Measurements from ENCODE around the gene CLCN6. TPM values are rescaled to one million over a fixed set of nuclear protein-coding genes. Genes with fewer than 3 reads are reported as not detected.
A peak's percentile ranks its signal among the peaks of the same experiment; 100 is the strongest.

Gene CLCN6, protein sequence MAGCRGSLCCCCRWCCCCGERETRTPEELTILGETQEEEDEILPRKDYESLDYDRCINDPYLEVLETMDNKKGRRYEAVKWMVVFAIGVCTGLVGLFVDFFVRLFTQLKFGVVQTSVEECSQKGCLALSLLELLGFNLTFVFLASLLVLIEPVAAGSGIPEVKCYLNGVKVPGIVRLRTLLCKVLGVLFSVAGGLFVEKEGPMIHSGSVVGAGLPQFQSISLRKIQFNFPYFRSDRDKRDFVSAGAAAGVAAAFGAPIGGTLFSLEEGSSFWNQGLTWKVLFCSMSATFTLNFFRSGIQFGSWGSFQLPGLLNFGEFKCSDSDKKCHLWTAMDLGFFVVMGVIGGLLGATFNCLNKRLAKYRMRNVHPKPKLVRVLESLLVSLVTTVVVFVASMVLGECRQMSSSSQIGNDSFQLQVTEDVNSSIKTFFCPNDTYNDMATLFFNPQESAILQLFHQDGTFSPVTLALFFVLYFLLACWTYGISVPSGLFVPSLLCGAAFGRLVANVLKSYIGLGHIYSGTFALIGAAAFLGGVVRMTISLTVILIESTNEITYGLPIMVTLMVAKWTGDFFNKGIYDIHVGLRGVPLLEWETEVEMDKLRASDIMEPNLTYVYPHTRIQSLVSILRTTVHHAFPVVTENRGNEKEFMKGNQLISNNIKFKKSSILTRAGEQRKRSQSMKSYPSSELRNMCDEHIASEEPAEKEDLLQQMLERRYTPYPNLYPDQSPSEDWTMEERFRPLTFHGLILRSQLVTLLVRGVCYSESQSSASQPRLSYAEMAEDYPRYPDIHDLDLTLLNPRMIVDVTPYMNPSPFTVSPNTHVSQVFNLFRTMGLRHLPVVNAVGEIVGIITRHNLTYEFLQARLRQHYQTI
- total RNA-seq (2014; rRNA removed; shearing (Covaris generic)): 9.7 TPM in 2 replicates

DNA sequence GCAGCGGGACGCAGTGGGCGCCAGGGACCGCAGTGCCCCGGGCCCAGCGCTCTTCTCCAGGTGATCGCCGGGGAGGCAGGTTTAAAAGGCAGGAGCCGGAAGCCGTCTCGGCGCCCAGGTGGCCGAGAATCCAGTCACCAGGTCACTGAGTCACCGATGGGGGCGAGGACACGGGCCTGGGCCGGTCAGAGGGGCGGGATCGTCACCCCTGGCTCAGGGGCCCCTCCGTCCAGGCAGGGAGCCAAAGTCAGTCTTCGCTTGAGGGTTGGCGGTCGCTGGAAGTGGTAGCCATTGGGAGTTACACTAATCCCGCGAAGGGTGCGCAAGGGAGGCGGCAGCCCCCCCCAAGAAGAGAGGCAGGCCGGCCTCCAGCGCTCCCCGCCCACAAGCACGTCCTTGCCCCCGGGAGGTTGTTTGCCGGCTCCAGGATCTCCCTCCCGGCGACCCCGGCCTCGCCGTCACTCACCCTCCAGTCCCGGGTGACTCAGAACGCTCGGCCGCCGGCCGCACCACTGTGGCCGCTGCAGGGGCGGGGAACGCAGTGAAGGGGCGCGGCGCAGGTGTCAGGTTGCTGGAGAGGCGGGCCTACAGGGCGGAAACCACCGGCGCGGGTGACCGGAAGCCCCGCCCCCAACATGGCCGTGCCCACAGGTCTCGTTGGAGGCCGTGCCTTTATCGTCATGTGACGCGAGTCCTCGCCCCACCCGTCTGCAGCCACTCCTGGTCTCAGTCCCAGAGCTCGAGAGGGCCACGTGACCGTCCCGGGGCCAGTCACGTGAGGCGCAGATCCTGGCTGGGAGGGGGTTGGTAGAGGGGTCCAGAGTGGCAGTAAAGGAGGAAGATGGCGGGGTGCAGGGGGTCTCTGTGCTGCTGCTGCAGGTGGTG, at the start of gene CLCN6, which contains the start of gene MTHFR:
CLCN6 (plus strand) TSS at position 770 of the 885 bp plus-strand sequence; CDS start at position 842, 72 bp downstream.
MTHFR (minus strand) TSS at position 543 of the 885 bp plus-strand sequence. CDS start 2,848 bp downstream, outside the sequence.
- DNase-seq (ENCODE audit: low spot score): peak; percentile 99

DNA sequence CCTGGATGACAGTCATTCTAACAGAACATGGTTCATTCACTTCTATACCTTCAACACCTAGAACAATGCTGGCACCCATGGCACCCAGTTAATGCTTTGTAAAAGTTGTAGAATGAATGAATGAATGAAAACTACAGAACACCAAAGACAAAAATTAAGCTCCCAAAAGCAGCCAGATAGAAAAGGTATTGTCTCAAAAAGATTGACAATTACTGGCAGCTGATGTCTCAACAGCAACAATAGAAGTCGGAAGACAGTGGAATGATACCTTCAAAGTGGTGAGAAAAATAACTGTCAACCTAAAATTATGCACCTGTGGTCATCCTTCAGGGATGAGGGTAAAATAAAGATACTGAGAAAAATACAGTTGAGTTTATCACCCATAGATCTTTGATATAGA, 48.9 kb upstream of the CLCN6 start:
- no peak for DNase-seq (ENCODE audit: low spot score)

DNA sequence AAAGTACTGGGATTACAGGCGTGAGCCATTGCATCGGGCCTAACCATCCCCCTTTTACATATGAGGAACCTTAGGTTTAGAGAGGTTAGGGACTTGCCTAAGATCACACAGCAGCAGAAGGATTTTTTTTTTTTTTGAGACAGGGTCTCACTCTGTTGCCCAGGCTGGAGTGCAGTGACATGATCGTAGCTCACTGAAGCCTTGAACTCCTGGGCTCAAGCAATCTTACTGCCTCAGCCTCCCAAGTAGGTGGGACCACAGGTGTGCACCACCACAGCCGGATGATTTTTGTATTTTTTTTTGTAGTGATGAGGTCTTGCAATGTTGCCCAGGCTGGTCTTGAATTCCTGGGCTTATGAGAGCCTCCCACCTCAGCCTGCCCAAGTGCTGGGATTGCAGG, 46.2 kb upstream of the CLCN6 start:
- DNase-seq (ENCODE audit: low spot score): no peak

DNA sequence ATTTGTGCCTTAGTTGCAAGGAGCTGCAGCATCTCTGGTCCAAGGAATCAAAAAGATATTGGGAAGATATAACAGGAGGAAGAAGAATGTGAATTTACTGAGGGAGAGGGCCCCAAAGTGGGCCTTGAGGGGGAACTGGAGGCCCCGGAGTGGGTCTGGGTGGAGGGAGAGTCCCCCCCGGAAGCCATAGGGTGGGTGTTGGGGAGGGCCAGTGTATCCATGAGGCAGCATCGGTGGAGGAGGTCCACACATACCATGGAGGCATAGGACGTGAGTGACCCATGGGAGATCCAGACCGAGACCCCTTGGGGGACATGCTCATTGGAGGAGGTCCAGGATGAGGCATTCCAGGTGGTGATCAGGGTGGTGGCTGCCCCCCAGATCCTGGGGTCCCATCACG, 44.7 kb upstream of the CLCN6 start:
- DNase-seq (ENCODE audit: low spot score): no peak

DNA sequence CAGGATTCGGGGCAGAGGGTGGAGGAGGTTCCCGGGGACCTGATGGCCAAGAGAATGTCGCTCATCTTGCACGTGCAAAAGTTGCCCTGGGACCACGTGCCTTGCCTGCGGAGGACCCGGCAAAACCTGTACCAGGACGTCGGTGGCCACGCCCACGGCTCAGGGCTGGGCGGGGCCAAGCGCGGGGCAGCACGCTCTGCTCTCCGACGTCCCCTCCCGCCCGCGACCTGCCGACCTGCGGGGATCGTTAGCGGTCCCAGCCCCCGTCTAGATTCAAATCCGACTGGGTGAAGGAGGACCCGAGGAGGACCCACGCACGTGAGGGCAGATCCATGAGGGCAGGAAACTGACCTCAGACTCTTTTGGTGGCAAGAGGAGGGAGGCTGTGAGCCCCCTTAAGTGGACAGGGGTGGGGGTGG, 44.0 kb upstream of the CLCN6 start, which contains the start of gene C1orf167:
C1orf167 (plus strand) TSS at position 206 of the 419 bp plus-strand sequence. CDS start 2,208 bp downstream, outside the sequence.
- DNase-seq (ENCODE audit: low spot score): no peak

DNA sequence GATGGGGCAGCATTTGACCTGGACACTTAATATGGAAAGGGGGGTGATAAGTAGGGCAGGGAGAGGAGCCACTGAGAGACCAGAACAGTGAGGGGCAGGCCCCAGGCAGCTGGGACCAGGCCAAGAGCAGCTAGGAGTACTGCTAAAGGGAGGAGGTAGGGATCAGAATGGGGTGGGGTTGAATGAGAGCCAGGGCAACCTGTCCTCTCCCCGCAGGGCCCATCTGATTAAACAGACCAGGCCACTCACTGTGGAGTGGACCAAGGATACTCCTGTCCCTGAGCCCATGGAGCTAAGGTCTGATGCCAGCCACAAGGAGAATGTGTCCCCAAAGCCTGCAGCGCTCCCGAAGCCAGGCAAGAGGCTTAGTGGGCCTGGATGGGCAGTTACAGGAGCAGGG, 41.9 kb upstream of the CLCN6 start:
- DNase-seq (ENCODE audit: low spot score): no peak

DNA sequence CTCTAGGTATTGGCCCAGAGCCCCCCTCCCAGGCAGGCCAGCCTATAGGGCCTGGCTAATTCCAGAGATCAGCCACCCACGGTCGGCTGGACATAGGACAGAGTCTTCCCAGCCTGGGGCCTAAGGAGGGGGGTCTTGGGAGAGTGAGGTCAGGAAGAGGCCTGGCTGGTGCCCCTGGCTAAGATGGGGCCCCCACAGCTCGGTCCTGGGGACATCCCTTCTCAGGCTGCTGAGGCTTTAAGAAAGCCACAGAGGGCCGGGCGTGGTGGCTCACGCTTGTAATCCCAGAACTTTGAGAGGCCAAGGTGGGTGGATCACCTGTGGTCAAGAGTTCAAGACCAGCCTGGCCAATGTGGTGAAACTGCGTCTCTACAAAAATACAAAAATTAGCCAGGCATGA, 41.5 kb upstream of the CLCN6 start:
- no peak for DNase-seq (ENCODE audit: low spot score)

DNA sequence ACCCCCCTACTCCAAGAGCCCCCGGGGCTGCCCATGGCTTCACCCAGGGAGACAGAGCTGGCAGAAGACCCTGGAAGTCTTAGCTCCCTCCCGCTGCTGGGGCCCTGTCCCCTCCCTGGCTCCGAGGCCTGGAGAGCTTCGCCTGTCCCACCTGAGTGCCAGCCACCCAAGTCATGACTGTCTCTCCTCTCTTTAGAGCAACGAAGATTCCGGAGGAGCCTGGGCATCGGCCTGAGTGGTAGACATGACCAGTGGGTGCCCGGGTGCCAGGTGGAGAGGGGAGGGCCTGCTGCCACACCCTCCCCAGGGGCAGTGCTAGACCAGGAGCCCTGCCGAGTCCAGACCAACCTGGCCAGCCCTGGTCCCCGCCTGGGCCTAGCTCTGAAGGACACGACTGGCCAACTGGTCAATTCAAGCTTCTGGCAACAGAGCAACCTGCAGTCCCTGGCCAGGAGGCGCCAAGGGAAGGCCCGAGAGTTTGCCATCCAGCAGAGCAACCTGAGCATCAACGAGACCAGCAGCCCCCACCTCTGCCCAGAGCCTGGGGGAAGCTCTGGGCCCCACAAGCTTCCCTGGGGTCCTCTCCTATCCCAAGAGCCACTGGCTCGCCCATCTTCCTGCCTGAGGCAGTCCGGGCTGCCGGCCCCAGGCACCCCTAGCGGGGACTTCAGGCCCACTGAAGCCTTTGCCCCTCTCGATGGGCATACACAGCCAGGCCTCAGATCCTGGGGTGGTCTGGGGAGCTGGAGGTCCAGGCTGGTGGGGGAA, 40.1 kb upstream of the CLCN6 start:
- DNase-seq (ENCODE audit: low spot score): no peak

DNA sequence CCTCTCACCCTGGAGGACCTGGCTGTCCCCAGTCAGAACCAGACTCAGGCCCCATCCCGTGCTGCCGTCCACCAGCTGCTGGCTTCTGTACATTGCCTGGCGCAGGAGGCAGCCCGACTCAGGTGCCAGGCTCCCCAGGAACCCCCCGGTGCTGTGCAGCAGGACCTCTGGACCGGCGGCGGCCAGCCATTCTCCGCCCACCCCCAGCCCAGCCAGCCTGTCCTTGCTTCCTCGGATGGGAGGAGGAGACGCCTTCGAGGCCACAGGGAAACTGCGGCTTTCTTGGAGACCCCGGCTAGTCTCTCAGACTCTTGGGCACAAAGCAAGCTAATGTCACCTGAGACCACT, 39.6 kb upstream of the CLCN6 start:
- DNase-seq (ENCODE audit: low spot score): no peak

DNA sequence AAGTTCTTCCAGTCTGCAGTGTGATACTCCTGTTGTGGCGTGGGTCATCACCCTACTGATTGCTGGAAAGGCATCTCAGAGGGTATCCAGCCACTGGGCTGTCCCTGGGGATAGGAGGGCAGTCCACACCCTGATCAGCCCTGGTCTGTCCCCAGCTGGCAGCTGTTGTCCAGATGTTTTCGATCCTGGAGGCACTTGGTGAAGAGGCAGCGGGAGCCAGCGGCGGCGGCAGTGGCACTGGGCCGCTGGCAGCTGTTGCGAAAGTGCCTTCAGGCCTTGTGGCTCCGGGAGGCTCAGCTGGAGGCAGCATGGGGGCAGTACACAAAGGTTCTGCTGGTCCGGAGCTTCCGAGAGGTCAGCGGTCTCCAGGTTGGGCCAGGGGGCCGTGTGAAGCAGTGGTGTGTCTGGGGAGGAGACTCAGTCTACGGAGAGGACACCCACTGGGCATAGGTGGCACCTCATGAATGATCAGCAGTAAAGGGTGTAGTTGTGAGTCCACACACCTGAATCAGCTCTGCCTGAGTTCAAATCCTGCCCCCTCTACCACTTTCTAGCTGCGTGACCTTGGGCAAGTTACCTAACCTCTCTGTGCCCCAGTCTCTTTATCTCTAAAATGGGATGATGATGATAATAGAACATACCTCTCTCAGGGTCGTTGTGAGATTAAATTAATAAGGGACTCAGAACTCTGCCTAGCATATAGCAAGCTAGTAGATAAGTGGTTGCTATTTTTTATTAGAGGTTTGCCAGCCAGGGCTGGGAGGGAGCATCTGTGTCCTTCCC, 37.9 kb upstream of the CLCN6 start:
- no peak for DNase-seq (ENCODE audit: low spot score)

DNA sequence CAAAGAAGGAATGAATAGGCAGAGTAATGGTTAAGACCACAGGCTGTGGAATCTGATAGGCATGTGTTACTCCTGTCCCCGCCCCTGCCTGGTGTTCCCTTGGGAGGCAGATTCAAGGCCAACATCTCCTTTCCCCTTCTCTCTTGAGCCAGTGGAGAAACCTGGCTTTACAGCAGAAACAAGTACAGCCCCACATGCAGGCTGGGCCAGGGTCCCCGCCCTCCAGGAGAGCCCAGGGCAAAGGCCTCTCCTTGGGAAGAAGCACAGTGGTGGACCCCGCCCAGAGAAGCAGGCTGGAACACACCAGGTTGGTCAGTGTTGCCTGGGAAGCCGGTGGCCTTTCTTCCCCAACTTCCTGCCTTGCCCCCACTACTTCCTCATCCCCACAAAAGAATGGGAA, 37.2 kb upstream of the CLCN6 start:
- DNase-seq (ENCODE audit: low spot score): no peak

DNA sequence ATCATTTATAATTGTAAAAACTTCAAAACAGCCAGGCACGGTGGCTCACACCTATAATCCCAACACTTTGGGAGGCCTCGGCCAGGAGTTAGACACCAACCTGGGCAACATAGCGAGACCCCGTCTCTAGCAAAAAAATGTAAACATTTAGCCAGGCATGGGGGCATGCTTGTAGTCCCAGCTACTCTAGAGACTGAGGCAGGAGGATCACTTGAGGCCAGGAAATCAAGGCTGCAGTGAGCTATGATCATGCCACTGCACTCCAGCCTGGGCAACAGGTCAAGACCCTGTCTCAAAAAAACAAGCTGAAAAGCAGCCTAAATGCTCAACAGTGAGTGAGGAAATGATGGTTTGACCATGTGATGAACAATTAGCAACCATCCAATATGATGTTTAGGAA, 36.7 kb upstream of the CLCN6 start:
- DNase-seq (ENCODE audit: low spot score): no peak

DNA sequence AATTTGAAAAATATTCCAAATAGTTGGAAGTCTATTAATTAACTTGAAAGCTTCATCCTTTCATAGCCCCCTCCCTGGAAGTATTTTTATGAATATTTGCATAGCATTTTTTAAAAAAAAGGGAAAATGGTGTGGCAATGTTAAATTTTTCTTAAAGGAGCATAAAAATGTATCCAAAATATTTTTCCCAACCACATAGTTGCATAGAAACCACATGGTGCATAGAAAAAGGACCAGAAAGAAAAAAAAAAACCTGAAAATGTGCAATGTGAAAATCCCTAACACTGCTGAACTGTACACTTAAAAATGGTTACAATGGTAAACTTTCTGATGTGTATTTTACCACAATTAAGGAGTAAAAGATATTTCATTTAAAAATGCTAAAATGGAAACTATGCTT, 36.0 kb upstream of the CLCN6 start:
- no peak for DNase-seq (ENCODE audit: low spot score)

DNA sequence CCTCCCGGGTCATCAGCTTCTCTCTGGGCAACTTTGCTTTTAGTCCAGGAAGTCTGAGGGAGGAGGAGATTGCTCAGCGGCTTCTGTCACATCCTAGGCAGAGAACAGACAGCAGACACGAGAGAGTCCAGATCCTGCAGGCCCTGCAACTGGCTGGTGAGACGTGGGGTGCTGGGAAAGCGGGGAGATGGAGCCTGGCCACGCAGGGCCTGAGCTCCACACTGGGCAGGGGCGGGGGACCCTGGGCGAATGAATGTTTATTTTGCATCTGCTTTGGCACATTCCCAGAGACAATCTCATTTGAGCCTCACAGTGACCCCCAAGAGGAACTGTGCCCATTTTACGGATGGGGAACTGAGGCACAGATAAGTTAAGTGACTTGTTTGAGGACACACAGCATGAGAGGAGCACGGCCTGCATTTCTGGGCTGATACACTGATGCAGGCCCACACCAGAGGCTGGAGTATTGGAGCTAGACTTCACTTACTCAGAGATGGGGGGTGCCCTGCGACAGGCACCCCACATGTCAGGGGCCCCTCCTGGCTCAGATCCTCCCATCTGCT, 34.4 kb upstream of the CLCN6 start:
- no peak for DNase-seq (ENCODE audit: low spot score)

DNA sequence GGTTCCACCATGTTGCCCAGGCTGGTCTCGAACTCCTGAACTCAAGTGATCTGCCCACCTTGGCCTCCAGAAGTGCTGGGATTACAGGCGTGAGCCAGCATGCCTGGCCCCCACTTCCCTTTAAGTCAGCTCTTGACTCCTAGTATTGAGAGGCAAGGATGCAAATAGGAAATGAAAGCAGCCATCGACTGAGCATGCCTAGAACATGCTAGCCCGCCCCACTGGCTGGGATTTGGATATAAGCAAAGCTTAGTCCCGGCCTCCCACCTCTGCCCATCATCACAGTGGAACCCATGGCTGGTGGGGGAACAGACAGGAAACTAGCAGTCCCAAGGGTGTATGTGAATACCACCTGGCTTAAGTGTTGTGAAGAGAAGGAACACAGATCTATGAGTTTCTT, 33.5 kb upstream of the CLCN6 start:
- no peak for DNase-seq (ENCODE audit: low spot score)

DNA sequence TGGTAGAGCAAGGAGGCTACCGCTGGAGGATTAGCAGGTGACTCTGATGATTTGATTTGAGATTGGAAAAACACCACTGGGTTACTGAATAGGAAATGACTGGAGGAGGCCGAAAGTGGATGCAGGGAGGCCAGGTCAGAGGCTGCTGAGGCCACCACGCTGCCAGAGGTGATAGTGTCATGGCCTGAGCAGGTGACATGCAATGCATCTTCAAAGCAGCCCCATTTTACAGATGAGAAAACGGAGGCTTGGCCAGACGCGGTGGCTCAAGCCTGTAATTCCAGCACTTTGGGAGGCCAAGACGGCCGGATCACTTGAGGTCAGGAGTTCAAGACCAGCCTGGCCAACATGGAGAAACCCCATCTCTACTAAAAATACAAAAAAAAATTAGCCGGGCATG, 31.2 kb upstream of the CLCN6 start:
- DNase-seq (ENCODE audit: low spot score): no peak

DNA sequence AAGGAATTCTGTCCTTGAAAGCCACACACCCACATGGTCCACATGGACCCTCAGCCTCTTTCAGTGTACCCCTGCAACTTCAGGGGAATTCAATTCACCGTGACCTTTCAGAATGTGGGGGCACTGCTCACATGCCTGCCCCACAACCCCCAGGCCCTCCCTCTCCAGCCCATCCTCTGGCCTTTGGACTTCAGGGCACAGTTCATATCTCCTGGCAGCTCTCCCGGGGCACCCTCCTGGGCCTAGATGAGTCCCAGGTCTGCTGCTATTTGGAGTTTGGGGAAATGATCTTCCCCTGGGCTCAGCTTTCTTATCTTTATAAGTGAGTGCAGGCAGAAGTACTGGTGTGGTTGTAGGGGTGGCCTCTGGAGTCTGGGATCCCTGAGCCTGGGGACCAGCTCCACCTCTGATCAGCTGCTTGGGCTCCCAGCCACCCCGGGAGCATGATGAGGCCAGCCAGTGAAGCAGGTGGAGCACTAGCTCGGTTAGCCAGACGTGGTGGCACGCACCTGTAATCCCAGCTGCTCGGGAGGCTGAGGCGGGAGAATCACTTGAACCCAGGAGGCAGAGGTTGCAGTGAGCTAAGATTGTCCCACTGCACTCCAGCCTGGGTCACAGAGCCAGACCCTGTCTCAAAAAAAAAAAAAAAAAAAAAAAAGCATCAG, 28.2 kb upstream of the CLCN6 start:
- no peak for DNase-seq (ENCODE audit: low spot score)

DNA sequence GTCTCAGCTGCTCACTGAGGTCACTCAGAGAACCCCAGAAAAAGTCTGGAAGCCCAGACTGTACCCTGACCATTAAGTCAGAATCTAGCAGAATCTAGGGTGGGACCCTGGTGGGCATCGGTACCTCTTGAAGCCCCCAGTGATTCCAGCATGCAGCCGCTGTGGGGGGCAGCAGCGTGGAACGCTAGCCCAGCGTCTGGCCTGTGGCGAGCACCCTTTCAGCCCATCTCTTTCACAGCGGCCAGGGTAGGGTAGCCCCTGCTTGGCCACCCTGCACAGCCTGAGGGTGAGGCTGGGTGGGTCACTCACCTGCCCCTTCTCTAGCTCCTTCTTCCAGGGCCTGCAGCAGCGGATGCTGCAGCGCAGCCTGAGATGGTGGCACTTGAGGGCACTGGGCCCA, 27.7 kb upstream of the CLCN6 start:
- no peak for DNase-seq (ENCODE audit: low spot score)

Measured in HT-29 (cell line).